MCF 10A (cell line): Measurements from ENCODE around the gene DUSP22. TPM values are rescaled to one million over a fixed set of nuclear protein-coding genes. Genes with fewer than 3 reads are reported as not detected.

ENCODE experiments used
- BruUV-seq: library from RNA; stranded (reverse); fragments of 400-500 nt; replicated peaks from 2 replicates; lab custom pipeline; 2021; lab: Mats Ljungman, UMichigan
- CTCF ChIA-PET: fragments of 300-600 bp; sonication (Branson Sonifier 250); formaldehyde crosslinking; extraction: SDS; loops from one replicate; lab custom pipeline; 2021; ENCODE audit warnings: antibody characterized with exemption, inconsistent platforms; lab: Yijun Ruan, JAX
- POLR2A ChIA-PET: fragments of 300-600, 350-650 bp; sonication (Branson Sonifier 250); formaldehyde crosslinking; extraction: SDS; loops from one replicate; lab custom pipeline; 2020; ENCODE audit warnings: antibody characterized with exemption, inconsistent platforms; lab: Yijun Ruan, JAX
- DNase-seq: peaks from one replicate; pipeline ENCODE4 v3.0.0-alpha.2; 2018; ENCODE audit not compliant: unreplicated experiment
- H3K27ac Mint-ChIP-seq: one replicate; pipeline ENCODE4 v1.8.0; 2022; ENCODE audit warnings: mild to moderate bottlenecking, low read depth, mixed read lengths; ENCODE audit not compliant: unreplicated experiment
- H3K27me3 Mint-ChIP-seq: one replicate; pipeline ENCODE4 v1.8.0; 2022; ENCODE audit warnings: mixed read lengths; ENCODE audit not compliant: insufficient read depth, unreplicated experiment
- H3K36me3 Mint-ChIP-seq: one replicate; pipeline ENCODE4 v1.8.0; 2022; ENCODE audit warnings: mild to moderate bottlenecking, moderate library complexity, mixed read lengths; ENCODE audit not compliant: insufficient read depth, unreplicated experiment
- H3K4me1 Mint-ChIP-seq: one replicate; pipeline ENCODE4 v1.8.0; 2022; ENCODE audit warnings: mixed read lengths; ENCODE audit not compliant: insufficient read depth, unreplicated experiment
- H3K4me3 Mint-ChIP-seq: one replicate; pipeline ENCODE4 v1.8.0; 2022; ENCODE audit warnings: mild to moderate bottlenecking, moderate library complexity, mixed read lengths; ENCODE audit not compliant: unreplicated experiment
- H3K9me3 Mint-ChIP-seq: one replicate; pipeline ENCODE4 v1.8.0; 2022; ENCODE audit warnings: mixed read lengths; ENCODE audit not compliant: unreplicated experiment
- intact Hi-C: fragments of 100-400 bp; cut with micrococcal nuclease; formaldehyde crosslinking; loops from 2 replicates; pipeline ENCODE4 v1.14.1; 2022
- total RNA-seq: library from RNA; stranded (reverse); gene quantifications from 2 replicates; pipeline ENCODE4 v1.2.3, GENCODE V29; 2022
- TF ChIP-seq, protein P1 (sequence below): fragments of 200-600 bp; IDR thresholded peaks from one replicate; pipeline ENCODE4 v1.8.0; 2022; ENCODE audit warnings: antibody characterized with exemption, mild to moderate bottlenecking; ENCODE audit not compliant: unreplicated experiment

Gene DUSP22
- total RNA-seq, 1 experiment from 2014 or later: 29.4 TPM

DNA sequence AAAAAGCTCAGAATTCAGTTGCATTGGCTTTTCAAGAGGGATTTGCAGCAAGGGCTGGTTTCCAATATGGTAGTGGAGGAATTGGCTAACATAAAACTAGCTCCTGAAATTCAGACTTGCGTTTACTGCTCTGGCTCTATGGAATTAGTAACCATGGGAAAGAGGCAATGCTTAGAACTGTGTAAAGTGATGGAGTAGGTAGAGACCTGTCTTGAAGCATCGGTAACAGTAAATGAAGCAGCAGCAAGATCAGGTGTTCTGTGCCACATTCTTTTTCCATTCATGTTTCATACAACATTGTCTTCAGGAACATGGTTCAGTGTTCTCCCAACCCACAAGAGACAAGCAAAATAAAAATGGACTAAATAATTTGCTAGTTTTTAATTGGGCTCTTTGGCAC is 105.8 kb downstream of the DUSP22 start:
- Mint-ChIP-seq H3K4me3 (no peak overlapping the region), H3K27ac (no peak overlapping the region), H3K4me1 (peaks cover 5% of the 10 kb centered on the region), H3K36me3 (no peaks in the 10 kb centered on the region), H3K9me3 (peaks cover 8% of the 10 kb centered on the region), H3K27me3 (peaks cover 44% of the 10 kb centered on the region)
- ChIA-PET POLR2A (interaction anchor here (1.4 kb wide), 1 partner anchor 15 kb away, joined by 3 read pairs; no protein-coding TSS in a partner anchor), CTCF (interaction anchor here (0.5 kb wide), 1 partner anchor 193 kb away, joined by 3 read pairs; no protein-coding TSS in a partner anchor)
- no TSS peak for BruUV-seq
- TF ChIP-seq, protein P1, sequence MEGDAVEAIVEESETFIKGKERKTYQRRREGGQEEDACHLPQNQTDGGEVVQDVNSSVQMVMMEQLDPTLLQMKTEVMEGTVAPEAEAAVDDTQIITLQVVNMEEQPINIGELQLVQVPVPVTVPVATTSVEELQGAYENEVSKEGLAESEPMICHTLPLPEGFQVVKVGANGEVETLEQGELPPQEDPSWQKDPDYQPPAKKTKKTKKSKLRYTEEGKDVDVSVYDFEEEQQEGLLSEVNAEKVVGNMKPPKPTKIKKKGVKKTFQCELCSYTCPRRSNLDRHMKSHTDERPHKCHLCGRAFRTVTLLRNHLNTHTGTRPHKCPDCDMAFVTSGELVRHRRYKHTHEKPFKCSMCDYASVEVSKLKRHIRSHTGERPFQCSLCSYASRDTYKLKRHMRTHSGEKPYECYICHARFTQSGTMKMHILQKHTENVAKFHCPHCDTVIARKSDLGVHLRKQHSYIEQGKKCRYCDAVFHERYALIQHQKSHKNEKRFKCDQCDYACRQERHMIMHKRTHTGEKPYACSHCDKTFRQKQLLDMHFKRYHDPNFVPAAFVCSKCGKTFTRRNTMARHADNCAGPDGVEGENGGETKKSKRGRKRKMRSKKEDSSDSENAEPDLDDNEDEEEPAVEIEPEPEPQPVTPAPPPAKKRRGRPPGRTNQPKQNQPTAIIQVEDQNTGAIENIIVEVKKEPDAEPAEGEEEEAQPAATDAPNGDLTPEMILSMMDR: no peak
- DNase-seq: no peak
- intact Hi-C loops: no loop called here

DNA sequence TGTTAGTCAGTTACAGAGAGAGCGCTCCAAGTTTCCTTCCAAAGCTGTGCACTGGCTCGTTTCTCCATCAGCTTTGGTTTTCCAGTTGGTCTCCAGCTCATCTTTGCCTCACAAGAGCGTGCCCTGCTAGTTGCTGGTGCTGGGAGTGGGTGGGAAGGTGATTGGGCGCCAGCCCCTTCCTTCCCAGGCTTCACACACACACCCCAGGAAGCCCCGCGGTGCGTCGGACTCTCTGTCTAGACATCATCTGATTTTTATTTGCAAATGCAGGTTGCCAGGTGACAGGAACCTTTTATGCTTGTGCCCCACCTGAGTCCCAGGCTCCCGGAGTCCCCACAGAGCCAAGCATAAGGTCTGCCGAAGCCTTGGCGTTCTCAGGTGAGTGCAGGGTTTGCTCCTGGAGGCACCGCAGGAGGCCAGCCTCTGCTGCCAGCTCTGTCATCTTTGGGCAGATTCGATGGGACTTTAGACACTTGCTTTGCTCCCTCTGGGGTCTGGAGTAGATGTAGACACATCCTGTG is 106.3 kb downstream of the DUSP22 start:
- intact Hi-C loops: no loop called here
- ChIA-PET CTCF (no interaction called here), POLR2A (interaction anchor here (0.5 kb wide), 1 partner anchor 24 kb away, joined by 3 read pairs; no protein-coding TSS in a partner anchor)
- no TSS peak for BruUV-seq
- Mint-ChIP-seq H3K4me1 (peaks cover 4% of the 10 kb centered on the region), H3K27me3 (peaks cover 39% of the 10 kb centered on the region), H3K36me3 (no peaks in the 10 kb centered on the region), H3K27ac (no peak overlapping the region), H3K4me3 (no peak overlapping the region), H3K9me3 (peaks cover 5% of the 10 kb centered on the region)
- TF ChIP-seq, protein P1: no peak
- DNase-seq: no peak

DNA sequence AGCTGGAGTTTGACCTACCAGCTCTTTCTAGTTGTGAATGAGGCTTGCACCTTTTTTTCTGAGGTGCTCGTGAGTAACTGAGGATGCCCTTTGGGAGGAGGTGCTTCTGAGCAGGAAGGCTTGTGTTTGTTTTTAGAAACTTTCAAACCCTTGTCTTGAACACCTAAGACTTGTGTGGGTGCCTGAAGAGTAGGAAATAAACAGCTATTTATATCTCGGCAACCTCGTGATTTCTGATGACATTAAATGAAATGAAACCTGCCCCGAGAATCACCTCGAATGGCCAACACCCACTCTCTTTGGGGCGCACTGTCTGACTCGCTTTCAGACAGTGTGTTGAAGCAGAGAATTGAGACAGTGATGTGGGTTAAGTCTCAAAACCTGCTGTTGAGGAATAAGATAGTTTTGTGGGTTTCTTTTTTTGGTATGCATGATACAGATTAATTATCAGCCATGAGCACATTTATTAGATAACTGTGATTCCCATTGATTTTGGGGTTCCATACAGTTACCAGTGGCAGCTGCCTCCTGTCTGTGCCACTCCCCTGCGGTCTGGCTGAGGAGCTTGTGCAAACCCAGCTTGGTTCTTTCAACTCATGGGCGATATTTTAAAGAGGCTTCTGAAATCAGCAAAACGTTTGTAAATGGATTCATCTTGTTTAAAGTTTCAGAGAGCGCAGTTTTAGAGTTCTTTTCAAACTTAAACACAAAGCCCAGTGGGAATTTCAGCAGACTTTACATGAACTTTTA is 107.7 kb downstream of the DUSP22 start:
- H3K27ac Mint-ChIP-seq: no peak overlapping the region
- no peak for DNase-seq
- no peaks in the 10 kb centered on the region for H3K36me3 Mint-ChIP-seq
- ChIA-PET POLR2A (interaction anchor here (0.9 to 1.1 kb wide), 2 partner anchors 13 to 16 kb away, joined by 3 read pairs; no protein-coding TSS in a partner anchor), CTCF (interaction anchor here (1.3 kb wide), 1 partner anchor 12 kb away, joined by 6 read pairs; no protein-coding TSS in a partner anchor)
- H3K4me1 Mint-ChIP-seq: no peaks in the 10 kb centered on the region
- no peaks in the 10 kb centered on the region for H3K9me3 Mint-ChIP-seq
- intact Hi-C loops: no loop called here
- no TSS peak for BruUV-seq
- peaks cover 38% of the 10 kb centered on the region for H3K27me3 Mint-ChIP-seq
- TF ChIP-seq, protein P1: no peak
- no peak overlapping the region for H3K4me3 Mint-ChIP-seq

GRCh38 chr6:400815-401214 is 108.5 kb downstream of the DUSP22 start:
- Mint-ChIP-seq H3K4me3 (no peak overlapping the region), H3K27me3 (peaks cover 39% of the 10 kb centered on the region), H3K4me1 (no peaks in the 10 kb centered on the region), H3K36me3 (no peaks in the 10 kb centered on the region), H3K9me3 (no peaks in the 10 kb centered on the region), H3K27ac (no peak overlapping the region)
- TF ChIP-seq, protein P1: no peak
- no TSS peak for BruUV-seq
- ChIA-PET POLR2A (interaction anchor here (1.1 kb wide), 1 partner anchor 12 kb away, joined by 3 read pairs; no protein-coding TSS in a partner anchor), CTCF (no interaction called here)
- DNase-seq: no peak
- intact Hi-C loops: no loop called here
